RCC 7860 (cell line): ENCODE data around the gene PCDH15.

ENCODE experiments used
- DNase-seq: peaks from one replicate; pipeline ENCODE4 v3.0.0-alpha.2; 2015; ENCODE audit warnings: low spot score
- FAIRE-seq: peaks from 2 replicates; lab custom pipeline; 2012; peaks lifted over from hg19 to GRCh38; lab: Jason Lieb, UNC

Gene PCDH15

DNA sequence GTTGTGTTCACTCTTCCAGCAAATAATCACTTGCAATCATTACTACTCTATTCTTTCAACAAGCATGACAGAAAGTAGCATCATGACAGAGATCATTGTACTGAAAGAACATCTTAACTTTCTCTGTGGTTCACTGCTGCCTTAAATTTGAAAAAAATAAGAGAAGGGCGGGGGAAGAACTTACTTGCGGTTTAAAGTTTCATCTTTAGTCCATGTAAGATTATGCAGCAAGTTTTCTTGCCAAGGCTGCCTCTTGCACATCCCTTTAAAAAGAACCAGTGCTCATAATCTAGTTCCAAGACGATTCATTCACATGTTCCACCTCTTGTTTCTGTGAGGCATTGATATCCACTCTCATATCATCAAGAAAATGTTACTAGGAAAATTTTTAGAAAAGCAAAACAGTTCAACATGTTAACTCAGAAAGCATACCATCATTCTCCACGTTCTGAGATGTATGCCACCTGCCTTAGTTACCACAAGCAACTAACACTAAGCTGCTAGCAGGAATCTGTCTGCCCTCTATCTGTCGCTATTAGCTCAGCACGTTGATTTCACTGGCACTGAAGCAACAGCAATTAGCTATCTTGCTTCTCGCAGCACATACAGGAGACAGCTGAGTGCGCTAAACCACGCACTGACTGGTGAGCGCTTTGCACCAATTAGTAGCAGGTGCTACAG is at the start of gene PCDH15:
TSS of gene PCDH15 (minus strand) at position 491 of the 681 bp plus-strand sequence. CDS start 136,969 bp downstream, outside the sequence.
- FAIRE-seq, result no peak

DNA sequence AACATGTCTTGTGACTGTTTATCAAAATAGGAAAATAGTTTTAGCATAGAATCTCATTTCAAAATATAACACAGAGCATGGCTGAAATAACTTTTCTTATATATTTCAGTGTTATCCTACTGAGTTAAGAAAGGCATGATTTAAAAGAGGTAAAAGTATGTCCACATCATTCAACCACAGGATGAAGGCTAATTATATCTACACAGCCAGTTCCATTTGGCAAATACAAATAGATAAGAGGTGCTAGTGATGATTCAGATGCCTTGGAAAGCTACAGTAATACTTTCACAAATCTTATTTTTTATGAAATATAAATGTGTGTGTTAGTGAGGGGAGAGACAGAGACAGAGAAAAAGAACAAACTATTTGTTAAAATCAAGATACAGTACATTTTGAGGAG is 42.9 kb upstream of the PCDH15 start:
- no peak for DNase-seq
- FAIRE-seq, result no peak

More for the DNA sequence above, at the start of gene PCDH15:
- peak; percentile 11 for DNase-seq

DNA sequence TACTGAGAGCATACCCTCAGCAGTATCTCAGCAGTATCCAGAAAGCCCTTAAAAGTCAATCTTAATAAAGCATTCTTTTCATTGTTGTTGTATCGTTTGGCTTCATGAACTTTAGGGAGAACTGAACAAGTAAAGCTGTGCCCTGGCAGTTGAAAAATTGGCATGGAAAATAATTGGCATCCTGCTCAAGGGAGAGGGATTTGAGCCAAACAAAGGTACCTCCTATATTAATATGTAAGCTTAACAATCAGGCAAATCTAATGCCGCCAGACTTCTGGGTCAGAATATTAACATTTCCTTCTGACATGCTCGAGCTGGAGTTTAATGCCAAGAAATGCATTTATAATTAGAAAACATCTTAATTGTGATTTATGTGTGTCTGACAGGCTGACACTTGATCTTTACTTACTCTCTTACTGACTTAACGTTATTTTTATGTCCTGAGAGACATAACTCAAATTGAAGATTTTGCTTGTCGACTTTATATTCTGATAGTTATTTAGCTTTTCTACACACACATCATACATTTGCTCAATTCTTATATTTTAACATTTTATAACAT is 42.1 kb upstream of the PCDH15 start:
- no peak for DNase-seq
- no peak for FAIRE-seq

DNA sequence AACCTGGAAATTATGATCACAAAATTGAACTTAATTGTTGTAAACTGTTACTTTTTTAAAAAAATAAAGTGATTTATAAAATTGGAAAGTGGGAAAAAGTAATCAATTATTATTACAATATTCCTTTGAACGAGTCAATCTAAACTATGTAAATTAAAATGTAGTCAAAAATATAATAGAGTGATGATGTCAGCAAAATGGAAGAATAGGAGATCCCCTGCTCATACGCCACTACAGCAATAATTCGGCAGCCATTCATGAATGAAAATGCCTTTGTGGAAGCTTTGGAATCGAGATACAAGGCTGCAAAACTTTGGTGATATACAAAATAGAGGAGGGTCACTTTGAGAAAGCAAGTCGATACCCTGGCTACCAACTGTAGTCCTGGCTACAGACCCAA is 36.4 kb upstream of the PCDH15 start:
- no peak for FAIRE-seq

DNA sequence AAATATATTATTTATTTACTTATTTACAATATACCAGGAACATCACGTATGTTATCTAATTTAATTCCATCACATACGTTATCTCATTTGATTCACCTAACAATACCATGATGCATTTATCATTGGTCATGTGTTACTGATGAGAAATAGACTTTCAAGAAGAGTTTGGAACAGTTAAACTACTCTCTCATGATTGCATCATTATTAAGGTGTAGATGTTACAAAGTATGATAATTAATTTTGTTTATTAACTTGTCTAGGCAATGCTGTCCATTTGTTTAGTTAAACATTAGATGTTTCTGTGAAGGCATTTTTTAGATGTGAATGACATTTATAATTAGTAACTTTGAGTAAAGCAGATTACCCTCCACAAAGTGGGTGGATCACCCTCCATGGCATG is 32.0 kb upstream of the PCDH15 start:
- DNase-seq, result no peak
- no peak for FAIRE-seq

More for the DNA sequence above, 36.4 kb upstream of the PCDH15 start:
- no peak for DNase-seq

DNA sequence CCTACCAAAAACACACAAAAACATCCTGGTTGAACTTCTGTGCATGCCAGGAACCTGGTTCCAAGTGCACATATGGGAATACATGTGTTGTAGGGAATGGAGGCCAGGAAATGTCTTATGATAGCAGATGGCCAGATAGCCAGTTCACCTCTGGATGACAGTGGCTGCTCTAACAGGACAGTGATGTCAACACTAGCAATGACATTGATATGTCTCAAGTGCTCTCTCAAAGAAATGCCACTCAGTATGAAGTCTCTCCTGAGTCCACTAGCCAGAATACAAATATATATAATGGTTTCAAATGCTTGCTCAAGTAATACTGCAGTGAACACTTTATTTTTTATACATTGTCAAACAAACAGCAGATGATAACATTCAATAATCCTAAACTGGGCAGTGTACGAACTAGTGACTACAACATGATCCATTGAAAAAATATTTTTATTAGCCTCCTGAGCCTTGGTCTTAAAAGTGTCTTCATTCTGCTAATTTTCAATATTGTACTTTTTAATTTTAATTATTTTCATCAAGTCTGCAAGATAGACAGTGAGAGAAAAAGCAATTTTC is 26.0 kb upstream of the PCDH15 start:
- DNase-seq (no peak), FAIRE-seq (no peak)

DNA sequence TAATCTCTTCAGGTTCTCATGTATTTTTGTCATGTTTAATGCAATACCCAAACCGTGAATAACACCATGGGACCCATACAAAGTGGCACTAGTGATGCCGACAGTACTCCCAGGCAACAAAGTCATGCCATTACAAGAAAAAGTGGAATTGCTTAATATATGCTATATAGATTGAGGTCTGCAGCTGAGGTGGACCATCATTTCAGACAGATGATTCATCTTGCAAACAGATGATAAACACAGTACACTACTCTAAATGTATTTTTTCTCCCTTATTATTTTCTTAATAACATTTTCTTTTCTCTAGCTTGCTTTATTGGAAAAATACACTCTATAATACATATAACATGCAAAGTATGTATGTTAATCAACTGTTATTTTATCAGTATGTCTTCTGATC is 14.6 kb upstream of the PCDH15 start:
- no peak for DNase-seq
- FAIRE-seq, result no peak

DNA sequence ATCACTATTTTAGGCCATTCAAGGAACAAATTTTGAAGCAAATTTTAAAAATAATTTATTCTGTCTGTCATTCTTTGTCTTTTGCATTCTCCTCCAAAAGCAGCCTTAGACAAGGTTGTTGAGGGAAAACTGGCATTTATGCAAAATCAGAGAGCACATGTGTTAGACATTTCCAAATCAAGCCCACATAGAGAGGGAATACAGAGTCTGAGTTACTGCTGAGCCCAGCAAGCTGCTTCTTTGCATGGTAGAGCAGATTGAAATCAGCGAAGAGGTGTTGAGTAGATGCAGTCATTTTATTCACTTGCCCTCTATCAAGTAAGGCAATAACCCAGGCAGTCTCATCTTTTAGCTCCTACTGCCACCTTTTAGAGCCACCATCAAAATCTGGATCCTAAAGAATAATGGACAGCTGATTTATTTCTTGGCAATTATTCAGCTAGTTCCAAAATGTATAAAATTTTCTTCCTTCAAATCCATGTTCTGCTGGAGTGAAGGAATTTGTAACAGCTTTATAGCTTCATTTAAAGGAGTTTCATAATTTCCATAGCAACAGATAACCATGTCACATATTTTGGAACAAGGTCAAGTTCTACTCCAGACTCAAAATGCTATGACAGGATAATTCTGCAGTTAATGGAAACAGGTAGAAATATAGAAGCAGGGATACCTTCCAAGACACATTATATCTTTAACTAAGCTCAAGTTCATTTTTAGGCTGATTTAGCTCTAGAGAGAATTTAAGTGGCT is 7.3 kb upstream of the PCDH15 start:
- no peak for FAIRE-seq
- DNase-seq, result no peak

DNA sequence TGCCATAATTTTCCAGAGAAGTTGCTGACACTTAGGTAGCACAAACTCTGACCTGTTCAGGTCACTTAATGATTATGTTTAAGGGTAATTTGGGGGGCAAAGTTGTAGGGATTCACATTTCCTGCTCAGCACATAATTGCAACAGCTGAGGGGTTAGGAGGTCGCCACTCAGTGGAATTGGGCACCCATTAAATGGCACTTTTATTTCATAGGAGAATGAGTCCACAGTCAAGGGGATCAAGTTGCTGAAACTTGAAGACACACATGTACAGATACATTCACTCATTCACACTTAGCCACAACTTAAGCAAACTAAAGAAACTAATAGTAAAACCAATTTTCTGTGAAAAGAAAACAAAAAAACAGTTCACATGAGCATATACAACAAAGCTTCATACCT is 1.5 kb downstream of the PCDH15 start:
- FAIRE-seq, result no peak
- DNase-seq, result no peak

DNA sequence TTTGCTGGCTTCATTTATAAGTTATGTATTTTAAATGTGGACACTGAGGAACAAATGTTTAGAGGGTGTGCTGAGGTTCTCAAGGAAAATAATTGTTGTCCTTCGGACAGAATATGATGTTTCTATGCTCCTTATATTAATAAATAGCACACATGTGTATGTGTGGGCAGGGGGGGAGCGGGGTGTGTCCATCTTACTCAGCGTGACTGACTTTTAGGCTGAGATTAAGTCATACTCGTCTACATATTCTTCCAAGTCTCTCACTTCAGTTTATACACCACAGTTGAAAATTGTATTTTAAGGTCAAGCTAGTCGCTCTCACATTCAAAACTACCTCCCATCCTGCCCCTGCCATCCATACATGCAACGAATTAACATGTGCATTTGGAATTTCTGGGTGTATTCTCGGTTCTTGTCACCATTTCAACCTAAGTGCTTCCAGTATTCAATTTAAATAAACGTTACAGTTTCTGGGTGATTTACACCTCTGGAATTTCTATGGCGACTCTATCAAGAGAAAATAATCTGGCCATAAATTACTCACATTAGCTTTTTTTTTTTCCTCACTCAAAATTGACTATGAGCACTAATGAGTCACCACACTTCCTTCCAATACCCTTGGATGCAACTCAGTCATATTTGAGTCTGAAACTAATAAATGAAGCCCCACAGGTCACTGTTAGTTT is 3.3 kb downstream of the PCDH15 start:
- peak; percentile 66 for DNase-seq
- FAIRE-seq, result peak; percentile 74

DNA sequence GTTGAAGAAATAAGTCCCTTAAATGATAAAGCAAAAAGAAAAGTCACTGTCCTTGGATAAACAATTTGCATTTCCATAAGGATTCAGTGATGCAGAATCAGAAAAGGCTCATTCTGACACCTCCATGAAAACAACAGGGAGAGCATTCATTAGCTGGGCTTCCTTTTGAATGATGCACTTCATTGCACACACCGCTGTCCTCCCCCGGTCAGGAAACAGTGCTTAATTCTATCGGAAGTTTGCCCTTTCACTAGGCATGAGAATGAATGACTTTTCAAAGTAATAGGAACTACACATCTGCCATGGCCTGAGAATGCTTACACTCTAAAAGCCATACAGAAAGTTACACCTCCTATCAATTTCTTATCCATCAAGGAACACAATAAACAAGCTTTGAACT is 4.2 kb downstream of the PCDH15 start:
- DNase-seq (no peak), FAIRE-seq (no peak)

DNA sequence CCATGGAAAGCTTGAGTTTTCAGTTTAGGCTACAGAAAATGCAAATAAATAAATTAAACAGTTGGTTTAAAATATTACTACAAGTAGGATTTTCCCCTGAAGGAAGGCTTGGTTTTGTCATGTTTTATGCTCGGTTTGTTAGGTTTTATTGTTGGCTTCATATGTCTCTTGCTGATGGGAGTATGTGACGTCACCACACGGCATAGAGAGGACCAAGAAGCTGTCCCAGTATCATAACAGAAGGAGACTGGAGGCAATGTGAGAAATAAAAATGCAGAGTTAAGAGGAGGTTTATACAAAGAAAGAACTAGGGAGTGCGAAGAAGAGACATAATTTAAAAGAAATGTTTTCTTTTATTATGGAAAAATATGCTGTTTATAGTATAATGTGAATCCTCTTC is 24.4 kb downstream of the PCDH15 start:
- no peak for DNase-seq
- FAIRE-seq, result no peak

DNA sequence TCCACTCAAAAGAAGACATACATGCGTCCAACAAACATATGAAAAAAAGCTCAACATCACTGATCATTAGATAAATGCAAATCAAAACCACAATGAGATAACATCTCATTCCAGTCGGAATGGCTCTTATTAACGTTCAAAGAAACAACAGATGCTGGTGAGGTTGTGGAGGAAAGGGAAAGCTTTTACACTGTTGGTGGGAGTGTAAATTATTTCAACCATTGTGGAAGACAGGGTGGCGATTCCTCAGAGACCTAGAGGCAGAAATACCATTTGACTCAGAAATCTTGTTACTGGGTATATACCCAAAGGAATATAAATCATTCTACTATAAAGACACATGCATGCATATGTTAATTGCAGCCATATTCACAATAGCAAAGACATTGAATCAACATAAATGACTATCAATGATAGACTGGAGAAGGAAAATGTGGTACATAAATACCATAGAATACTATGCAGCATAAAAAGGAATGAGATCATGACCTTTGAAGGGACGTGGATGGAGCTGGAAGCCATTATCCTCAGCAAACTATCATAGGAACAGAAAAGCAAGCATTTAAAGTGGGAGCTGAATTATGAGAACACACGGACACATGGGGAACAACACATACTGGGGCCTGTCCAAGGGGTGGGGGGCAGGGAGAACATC is 28.4 kb downstream of the PCDH15 start:
- no peak for FAIRE-seq
- DNase-seq, result no peak

DNA sequence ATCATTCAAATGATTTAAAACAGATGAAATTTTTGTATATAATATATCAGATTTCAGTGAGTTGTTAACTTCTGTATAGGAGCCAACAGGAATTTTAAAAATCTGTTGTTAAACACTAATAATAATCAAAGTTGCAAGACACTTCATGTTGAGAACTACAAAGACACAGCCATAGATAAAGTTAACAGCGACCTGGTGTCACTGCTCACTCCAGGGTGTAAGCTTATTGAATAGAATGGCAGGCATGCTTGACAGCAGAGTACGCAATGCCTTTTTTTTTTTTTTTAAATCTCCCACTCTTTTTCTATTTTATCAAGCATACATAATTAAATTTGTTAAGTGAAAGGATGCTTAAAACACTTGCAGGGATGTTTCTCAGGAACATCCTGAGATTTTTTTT is 32.0 kb downstream of the PCDH15 start:
- DNase-seq (no peak), FAIRE-seq (no peak)

DNA sequence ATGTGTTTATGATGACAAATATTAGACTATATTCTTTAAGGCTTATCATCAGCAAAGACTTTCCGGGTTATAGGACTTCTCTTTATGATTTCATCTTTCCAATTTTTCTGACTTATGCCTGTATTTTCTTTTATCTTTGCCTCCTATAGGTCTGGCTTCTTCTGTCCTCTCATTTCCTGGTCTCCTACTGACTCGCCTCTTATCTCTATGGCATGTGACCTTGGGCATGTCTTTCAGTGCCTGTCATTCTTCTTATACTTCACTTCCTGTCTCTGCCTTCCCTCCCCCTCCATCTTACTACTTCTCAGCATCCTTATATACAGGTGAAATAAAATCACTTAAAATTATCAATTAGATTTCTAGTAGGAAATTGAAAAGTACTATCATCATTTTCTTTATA is 42.2 kb downstream of the PCDH15 start:
- FAIRE-seq, result no peak

DNA sequence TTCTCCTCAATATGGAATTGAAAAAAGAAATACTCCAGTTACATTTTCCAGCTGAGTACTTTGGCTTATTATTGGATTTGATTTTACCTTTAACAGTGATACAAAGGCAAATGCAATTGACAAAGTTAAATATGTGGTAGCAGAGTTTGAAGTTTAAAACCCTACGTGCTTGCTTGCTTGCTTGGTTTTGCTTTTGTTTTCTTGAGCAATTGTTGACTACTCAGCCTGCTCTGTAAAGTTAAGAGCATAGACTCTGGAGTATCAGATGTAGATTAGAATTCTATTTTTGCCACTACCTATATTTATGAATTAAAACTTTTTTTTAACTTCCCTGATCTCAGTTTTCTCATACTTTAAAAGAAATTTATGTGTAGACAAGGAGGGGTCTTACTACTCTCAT is 51.4 kb downstream of the PCDH15 start:
- no peak for FAIRE-seq
- no peak for DNase-seq

More for the DNA sequence above, 42.2 kb downstream of the PCDH15 start:
- DNase-seq, result peak; percentile 31

DNA sequence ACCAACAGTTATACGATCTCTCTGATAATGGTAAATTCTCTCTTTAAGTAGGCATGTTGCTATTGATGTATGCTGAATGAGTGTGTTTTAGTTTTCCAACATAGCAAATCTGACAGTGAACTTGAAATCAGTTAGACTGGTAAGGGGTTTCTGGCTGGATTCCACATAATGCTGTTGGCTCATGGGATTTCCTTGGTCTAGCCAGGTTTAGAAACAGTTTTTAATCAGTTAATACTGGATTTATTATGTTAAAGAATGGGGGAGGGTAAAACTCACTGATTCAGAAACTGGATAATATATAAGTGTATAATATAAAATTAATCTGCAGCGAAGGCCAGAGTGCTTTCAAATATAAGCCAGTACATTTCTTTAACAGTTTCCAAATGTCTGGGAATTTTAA is 55.6 kb downstream of the PCDH15 start:
- no peak for DNase-seq

DNA sequence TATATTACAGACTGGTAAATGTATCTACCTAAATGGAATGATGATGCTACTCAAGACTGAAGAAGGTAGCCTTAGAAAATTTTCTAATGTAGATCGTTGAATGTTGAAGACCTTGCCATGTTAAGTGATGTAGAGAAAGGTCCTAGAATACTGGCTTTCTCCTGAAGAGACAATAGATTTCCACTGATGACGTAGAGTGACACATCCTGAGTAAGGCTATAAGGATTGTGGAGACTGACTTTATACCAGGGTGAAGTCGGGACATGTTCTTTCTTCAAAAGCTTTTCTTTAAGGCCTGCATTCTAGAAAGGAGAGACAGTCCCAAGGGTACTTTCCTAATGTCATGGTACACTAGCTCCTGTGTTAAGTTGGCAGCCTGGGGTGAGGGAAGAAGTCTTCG is 58.6 kb downstream of the PCDH15 start:
- DNase-seq (no peak), FAIRE-seq (no peak)

More for the DNA sequence above, 55.6 kb downstream of the PCDH15 start:
- FAIRE-seq, result no peak

DNA sequence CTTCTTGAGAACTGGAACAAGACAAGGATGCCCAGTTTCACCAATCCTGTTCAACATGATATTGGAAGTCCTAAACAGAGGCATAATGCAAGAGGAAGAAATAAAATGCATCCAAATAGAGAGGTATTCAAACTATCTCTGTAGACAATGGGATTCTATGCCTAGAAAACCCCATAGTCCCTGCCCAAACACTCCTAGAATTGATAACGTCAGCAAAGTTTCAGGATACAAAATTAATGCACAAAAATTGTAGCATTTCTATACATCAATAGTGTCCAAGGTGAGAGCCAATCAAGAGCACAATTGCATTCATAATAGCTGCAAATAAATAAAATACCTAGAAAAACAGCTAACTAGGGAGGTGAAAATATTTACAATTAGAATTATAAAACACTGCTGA is 72.5 kb downstream of the PCDH15 start:
- FAIRE-seq, result no peak
- DNase-seq, result no peak

DNA sequence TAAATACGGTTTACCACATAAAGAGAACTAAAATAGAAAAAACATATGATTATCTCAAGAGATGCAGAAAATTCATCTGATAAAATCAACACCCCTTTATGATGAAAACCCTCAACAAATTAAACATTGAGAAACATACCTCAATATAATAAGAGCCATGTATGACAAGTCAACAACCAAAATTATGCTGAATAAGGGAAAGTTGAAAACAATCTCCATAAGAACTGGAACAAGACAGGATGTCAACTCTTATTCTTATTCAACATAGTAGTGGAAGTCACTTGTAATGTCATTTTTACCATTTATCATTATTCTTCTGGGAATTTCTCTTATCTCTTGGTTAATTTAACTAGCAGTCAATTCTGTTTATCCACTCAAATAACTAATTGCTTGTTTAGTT is 79.0 kb downstream of the PCDH15 start:
- DNase-seq, result no peak
- no peak for FAIRE-seq

DNA sequence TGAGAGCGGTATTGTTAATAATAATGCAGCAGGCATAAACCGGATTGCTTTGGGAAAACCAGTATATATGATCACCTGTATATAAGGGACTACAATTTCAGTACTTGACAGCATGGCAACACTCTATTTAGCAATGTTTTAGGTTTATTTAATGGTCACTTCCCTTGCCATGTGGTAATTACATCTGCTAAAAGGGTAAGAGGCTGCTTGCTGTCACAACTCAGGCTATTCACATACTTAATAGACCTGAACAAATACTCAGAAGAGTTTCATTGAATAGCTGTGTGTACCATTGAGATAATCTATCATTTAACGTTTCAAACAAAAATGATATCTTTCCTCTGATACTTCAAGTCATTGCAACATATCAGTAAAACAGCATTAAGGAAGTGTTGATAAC is 90.1 kb downstream of the PCDH15 start:
- DNase-seq, result no peak
- no peak for FAIRE-seq
